ENCODE results near the gene SWT1.

GRCh38 chr1:185305419-185305818, 148.5 kb downstream of the SWT1 start:
- TF ChIP-seq MGA (IDR thresholded peaks at IDR 0.05) (no peak), CTCF (IDR thresholded peaks at IDR 0.05 in 2 of 3, conservative IDR thresholded peaks at IDR 0.05 in 1 of 3; ENCODE audit: insufficient read depth in 2 of 3, low read depth in 1 of 3, low read length in 3 of 3) (no peak), ZKSCAN3 (CRISPR knock-in tag; IDR thresholded peaks at IDR 0.05) (no peak), HEY1 (CRISPR knock-in tag; IDR thresholded peaks at IDR 0.05; ENCODE audit: borderline replicate concordance) (no peak)
